DOHH2 (cell line): ENCODE data around the gene RPS6KA2.

Experiments used
- CTCF ChIP-seq: fragments of 200-600 bp; sonication (generic); IDR thresholded peaks from one replicate; pipeline ENCODE4 v1.5.1; 2014; ENCODE audit warnings: antibody characterized with exemption, mild to moderate bottlenecking, low read depth, low read length; ENCODE audit not compliant: poor library complexity, severe bottlenecking
- EZH2phosphoT487 ChIP-seq: fragments of 200-600 bp; sonication (generic); IDR thresholded peaks from 2 replicates; pipeline ENCODE4 v1.6.1; 2017; ENCODE audit warnings: borderline replicate concordance, mild to moderate bottlenecking, antibody characterized with exemption, low read length, moderate library complexity, mixed read lengths

- no peak for TF ChIP-seq CTCF
- no peak for TF ChIP-seq EZH2phosphoT487
Observed at GRCh38 chr6:166640342-166641043, 13.4 kb upstream of the RPS6KA2 start.
